HG03520 (cell line): ENCODE results near the gene RTP5.
"Not testable (repeated sequence)": the region's sequence is repeated elsewhere in the genome, so short reads cannot be mapped to it uniquely, and the experiment has no call there.

Source experiments
- ATAC-seq: cut with Tn5 transposase; IDR thresholded peaks from one replicate; pipeline ENCODE4 v1.9.1; 2021; ENCODE audit warnings: mild to moderate bottlenecking, moderate library complexity; ENCODE audit not compliant: unreplicated experiment

The RTP5 gene

DNA sequence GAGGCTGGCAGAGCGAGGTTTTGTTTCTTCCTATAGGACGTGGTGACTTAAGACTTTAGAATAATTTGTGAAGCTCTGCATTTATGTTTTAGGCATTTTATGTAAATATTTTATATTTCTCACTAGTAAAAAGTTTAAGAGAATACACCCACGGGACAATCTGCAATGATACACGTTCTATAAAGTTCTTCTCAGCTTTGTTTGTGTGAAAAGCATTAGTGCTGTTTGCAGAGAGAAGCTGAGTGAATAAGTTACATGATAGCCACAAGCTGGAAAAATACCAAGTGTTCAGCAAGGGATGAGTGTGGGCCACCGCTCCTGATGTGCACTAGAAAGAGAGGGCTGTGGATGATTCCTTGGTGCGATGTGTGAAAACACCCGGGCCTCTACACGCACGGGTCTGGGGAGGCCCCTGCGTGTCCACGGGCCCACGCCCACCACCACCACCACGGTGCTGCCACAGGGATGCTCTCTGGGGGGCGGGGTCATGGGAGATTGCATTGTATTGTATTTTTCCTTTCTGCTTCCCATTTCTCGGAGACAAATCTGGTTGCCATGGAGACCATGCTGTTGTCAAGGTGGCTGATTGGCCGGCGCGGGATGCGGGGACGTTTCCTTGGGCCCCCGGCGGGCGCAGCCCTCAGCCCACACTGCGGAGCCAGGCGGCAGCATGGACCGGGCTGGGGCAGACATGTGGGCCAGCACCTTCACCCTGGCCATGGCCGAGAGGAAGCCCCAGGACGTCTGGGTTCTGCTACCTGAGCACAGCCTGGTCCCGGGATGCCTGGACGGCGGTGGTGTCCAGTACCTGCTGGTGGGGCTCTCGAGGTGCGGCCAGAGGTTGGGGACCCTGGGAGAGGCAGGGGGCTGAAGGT lies at the start of gene RTP5:
Gene RTP5 (plus strand): TSS at position 643 of the 875 bp plus-strand sequence. CDS start 28 bp downstream, at position 671.
- no peak for ATAC-seq

- not testable (repeated sequence) for ATAC-seq
Measured at GRCh38 chr2:241819947-241820624, 49.4 kb upstream of the RTP5 start.

- ATAC-seq, result no peak
Measured at GRCh38 chr2:241820625-241821384, 48.7 kb upstream of the RTP5 start.

GRCh38 chr2:241821460-241822263 lies 47.9 kb upstream of the RTP5 start:
- no peak for ATAC-seq

DNA sequence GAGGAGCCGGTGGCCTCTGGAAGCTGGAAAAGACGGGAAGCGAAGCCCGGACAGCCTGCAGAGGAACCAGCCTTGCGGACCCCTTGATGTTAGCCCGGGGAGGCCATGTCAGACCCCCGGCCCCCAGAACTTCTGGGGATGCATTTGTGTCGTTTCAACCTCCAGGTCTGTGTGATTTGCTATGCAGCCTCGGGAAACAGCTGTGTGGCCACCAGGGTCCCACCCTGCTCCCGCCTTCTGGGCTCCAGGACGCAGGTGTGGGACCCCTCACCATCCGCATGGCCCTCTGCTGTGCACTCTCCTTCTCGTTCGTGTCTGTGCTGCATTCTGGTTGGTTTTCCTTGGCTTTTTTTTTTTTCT lies 47.3 kb upstream of the RTP5 start:
- ATAC-seq, result no peak

GRCh38 chr2:241823531-241824437 lies 45.7 kb upstream of the RTP5 start:
- ATAC-seq, result not testable (repeated sequence)

DNA sequence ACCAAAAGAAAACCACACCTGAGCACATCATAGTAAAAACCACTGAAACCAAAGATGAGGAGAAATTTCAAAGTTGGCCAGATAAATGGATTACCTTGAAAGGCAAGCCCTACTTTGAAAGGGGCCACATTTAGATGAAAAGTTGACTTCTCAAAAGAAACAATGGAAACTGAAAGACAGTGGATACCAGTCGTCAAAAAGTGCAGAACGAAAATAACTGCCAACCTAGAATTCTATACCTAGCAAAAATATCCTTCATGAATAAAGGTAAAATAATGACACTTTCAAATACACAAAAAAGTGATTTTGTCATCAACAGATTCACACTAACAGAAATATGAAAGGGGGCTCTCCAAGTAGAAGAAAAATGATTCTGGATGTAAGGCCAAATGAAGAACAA lies 42.1 kb upstream of the RTP5 start:
- no peak for ATAC-seq

GRCh38 chr2:241833101-241833663 lies 36.3 kb upstream of the RTP5 start:
- no peak for ATAC-seq

DNA sequence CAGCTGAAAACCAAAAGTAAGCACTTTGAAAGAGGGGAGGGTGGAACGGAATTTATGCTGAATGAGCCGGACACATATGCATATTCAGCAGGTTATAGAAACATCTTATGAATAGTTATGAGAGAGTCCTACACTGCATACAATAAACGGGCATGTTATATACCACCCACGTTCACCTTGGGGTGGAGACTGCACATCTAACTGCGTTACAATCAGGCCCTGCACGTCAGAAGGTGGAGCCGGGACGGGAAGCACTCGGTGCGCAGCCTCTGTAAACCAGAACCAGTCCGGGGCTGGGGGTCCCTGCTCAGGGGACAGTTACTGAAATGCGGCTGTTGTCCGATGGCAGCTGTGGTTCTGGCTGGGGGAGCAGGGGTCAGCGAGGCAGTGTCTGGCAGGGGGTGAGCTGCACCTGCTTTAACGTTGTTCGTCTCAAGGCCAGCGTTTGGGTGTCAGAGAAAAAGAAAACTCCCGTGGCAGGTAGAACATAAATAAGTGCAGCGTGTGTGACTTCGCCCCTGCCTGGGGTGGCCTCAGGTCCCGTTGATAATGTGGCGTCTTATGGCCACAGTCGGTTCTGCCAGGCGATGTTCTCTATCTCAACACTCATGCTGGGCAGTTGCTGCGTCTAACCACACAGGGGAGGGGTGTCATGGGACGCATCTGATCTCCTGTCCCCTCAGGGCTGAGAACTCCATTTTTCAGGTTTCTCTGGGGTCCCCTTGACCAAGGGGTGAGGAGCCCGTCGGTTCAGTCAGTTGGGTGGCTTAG lies 35.6 kb upstream of the RTP5 start:
- not testable (repeated sequence) for ATAC-seq

DNA sequence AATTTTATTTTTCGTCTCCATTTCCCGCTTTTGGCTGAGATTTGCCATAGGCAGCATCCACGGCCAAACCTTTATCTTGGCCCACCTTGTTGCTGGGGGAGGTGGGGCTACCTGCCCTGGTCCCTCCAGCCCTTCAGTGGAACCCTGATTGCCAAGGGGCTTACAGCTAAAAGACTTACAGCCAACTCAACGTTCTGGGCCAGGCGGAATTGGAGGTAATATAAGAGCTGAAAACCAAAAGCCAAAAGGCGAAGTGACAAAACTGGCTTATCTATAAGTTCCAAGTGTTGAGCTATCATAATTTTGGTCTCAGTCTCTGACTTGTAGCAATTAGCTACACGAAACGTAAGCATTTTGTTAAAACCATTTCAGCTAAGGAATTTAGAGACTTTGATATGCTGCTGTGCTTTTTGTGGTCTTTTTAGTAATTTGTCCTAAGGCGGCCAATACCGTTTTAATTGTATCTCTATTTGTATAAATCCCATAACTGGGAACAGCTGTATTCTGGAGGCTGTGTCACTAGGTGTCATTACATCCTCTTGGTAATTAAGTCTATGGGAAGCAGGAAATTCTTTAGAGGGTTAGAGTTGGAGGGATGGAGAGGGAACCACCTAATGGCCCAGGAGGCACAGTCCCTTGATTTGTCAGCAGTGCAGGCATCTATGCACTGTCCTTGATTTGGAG lies 34.9 kb upstream of the RTP5 start:
- ATAC-seq, result no peak

- no peak for ATAC-seq
Measured at GRCh38 chr2:241835611-241836010, 33.9 kb upstream of the RTP5 start.

DNA sequence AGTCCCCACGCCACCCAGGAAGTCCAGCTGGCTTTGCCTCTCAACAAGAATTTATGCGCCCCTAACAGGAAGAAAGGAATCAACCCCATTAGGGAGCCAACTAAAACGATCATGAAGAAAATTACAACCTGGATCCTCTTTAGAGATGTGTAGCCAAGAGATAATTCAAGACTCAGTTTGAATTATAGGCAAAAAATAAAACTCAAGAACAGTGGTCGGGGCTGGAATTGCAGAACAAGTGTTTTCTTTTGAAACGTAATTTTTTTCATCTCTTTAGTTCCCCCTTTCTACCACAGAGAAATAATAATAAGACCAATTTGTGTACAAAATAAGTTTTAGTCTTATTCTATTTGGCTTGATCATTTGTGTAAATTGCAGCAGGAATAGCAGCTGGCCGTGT lies 33.2 kb upstream of the RTP5 start:
- no peak for ATAC-seq

DNA sequence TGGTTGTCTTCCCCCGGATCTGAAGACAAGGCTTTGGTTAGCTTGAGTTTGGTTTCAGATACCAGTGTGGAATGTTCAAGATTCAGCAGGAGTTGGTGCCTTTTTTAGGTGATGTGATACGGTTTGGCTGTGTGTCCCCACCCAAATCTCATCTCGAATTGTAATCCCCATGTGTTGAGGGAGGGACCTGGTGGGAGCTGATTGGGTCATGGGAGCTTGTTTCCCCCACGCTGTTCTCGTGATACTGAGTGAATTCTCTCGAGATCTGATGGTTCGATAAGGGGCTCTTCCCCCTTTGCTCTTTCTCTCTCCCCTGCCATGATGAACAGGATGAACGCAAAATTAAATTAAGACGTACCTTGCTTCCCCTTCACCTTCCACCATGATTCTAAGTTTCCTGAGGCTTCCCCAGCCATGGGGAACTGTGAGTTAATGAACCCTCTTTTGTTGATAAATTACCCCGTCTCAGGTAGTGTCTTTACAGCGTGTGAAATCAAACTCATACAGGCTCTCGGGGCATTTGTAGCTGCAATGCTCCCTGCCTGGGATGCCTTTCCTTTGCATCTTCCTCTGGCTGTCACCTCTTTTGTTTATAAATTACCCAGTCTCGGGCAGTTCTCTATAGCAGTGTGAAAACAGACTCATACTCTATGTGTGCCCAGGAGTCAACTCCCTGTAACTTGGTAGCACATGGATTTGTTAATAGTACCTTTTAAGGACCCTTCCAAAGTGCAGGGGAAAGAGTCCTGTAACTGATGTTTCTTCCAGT lies 32.1 kb upstream of the RTP5 start:
- ATAC-seq, result no peak

- ATAC-seq, result no peak
Measured at GRCh38 chr2:241841181-241842066, 28.1 kb upstream of the RTP5 start.

GRCh38 chr2:241842067-241842415 lies 27.5 kb upstream of the RTP5 start:
- ATAC-seq, result no peak

- ATAC-seq, result no peak
Measured at GRCh38 chr2:241842620-241843211, 26.8 kb upstream of the RTP5 start.
